Activated T-cell treated with anti-CD3 and anti-CD28 coated beads, Interleukin-2, amount 50 U/mL, for 72 hours (primary cell): ENCODE results near the gene GRAMD1B. TPM values are rescaled to one million over a fixed set of nuclear protein-coding genes. Genes with fewer than 3 reads are reported as not detected.
"Not testable (repeated sequence)": the region's sequence is repeated elsewhere in the genome, so short reads cannot be mapped to it uniquely, and the experiment has no call there.

ENCODE experiments used
- ATAC-seq, 2 donors: fragments of 150-1000 bp; cut with Tn5 transposase; replicated peaks in 1 of 2; 2 replicates each; pipeline ENCODE4 v1.10.0; 2021; ENCODE audit warnings: moderate library complexity in 2 of 2, mild to moderate bottlenecking in 1 of 2
- DNase-seq, 2 donors: peaks; one replicate each; pipeline ENCODE4 v3.0.0; 2021 to 2022; ENCODE audit warnings: mixed read lengths in 1 of 2
- H3K27ac Mint-ChIP-seq: one replicate; pipeline ENCODE4 v1.8.0; 2022; ENCODE audit warnings: mild to moderate bottlenecking, moderate library complexity, mixed read lengths
- H3K27me3 Mint-ChIP-seq: one replicate; pipeline ENCODE4 v1.8.0; 2022; ENCODE audit warnings: low read depth, mixed read lengths
- H3K36me3 Mint-ChIP-seq, 2 donors: one replicate each; pipeline ENCODE4 v1.8.0; 2022; ENCODE audit warnings: mixed read lengths in 2 of 2, mild to moderate bottlenecking in 1 of 2; ENCODE audit not compliant: insufficient read depth in 2 of 2
- H3K4me1 Mint-ChIP-seq: one replicate; pipeline ENCODE4 v1.8.0; 2022; ENCODE audit warnings: low read depth, mixed read lengths
- H3K4me3 Mint-ChIP-seq, 2 donors: one replicate each; pipeline ENCODE4 v1.8.0; 2022; ENCODE audit warnings: mild to moderate bottlenecking in 2 of 2, mixed read lengths in 2 of 2, moderate library complexity in 2 of 2
- H3K9me3 Mint-ChIP-seq, 2 donors: one replicate each; pipeline ENCODE4 v1.8.0; 2022; ENCODE audit warnings: mixed read lengths in 2 of 2
- total RNA-seq, 2 donors: library from RNA; stranded (reverse); gene quantifications; one replicate each; pipeline ENCODE4 v1.2.3, GENCODE V29; 2022

Gene GRAMD1B
- total RNA-seq, 2 donors from 2014 or later: 64.0 to 107 TPM

GRCh38 chr11:123517559-123518364 lies 87.7 kb downstream of the GRAMD1B start:
- Mint-ChIP-seq H3K27ac (no peak overlapping the region), H3K36me3 (peaks cover 0 to 7% of the 10 kb centered on the region in 2 donors), H3K4me1 (peaks cover 19% of the 10 kb centered on the region), H3K9me3 (no peaks in the 10 kb centered on the region), H3K27me3 (no peaks in the 10 kb centered on the region), H3K4me3 (peak overlapping the region; percentile 8 to 36)
- no peak for DNase-seq
- ATAC-seq: peak; percentile 37 to 55

GRCh38 chr11:123518496-123519054 lies 88.5 kb downstream of the GRAMD1B start:
- H3K4me3 Mint-ChIP-seq: no peak overlapping the region
- peaks cover 0 to 7% of the 10 kb centered on the region in 2 donors for H3K36me3 Mint-ChIP-seq
- no peaks in the 10 kb centered on the region for H3K9me3 Mint-ChIP-seq
- H3K4me1 Mint-ChIP-seq: peaks cover 19% of the 10 kb centered on the region
- ATAC-seq: no peak
- H3K27ac Mint-ChIP-seq: no peak overlapping the region
- DNase-seq: no peak
- no peaks in the 10 kb centered on the region for H3K27me3 Mint-ChIP-seq

GRCh38 chr11:123519055-123519796 lies 89.2 kb downstream of the GRAMD1B start:
- Mint-ChIP-seq H3K36me3 (peaks cover 0 to 5% of the 10 kb centered on the region in 2 donors), H3K4me1 (peaks cover 19% of the 10 kb centered on the region), H3K4me3 (no peak overlapping the region), H3K27ac (no peak overlapping the region), H3K27me3 (no peaks in the 10 kb centered on the region), H3K9me3 (no peaks in the 10 kb centered on the region)
- DNase-seq: no peak
- no peak for ATAC-seq

GRCh38 chr11:123519797-123520193 lies 89.7 kb downstream of the GRAMD1B start:
- Mint-ChIP-seq H3K4me1 (peaks cover 19% of the 10 kb centered on the region), H3K9me3 (no peaks in the 10 kb centered on the region), H3K4me3 (no peak overlapping the region), H3K36me3 (peaks cover 0 to 3% of the 10 kb centered on the region in 2 donors), H3K27me3 (no peaks in the 10 kb centered on the region), H3K27ac (no peak overlapping the region)
- ATAC-seq (no peak), DNase-seq (no peak)

GRCh38 chr11:123520476-123520875 lies 90.4 kb downstream of the GRAMD1B start:
- peaks cover 19% of the 10 kb centered on the region for H3K4me1 Mint-ChIP-seq
- not testable (repeated sequence) for H3K9me3 Mint-ChIP-seq, H3K36me3 Mint-ChIP-seq, H3K27ac Mint-ChIP-seq, H3K27me3 Mint-ChIP-seq, ATAC-seq, DNase-seq, H3K4me3 Mint-ChIP-seq

GRCh38 chr11:123521001-123521400 lies 90.9 kb downstream of the GRAMD1B start:
- peaks cover 19% of the 10 kb centered on the region for H3K4me1 Mint-ChIP-seq
- H3K27ac Mint-ChIP-seq: no peak overlapping the region
- no peaks in the 10 kb centered on the region for H3K9me3 Mint-ChIP-seq
- H3K36me3 Mint-ChIP-seq: no peaks in the 10 kb centered on the region
- no peak for ATAC-seq
- no peak for DNase-seq
- H3K4me3 Mint-ChIP-seq: no peak overlapping the region
- H3K27me3 Mint-ChIP-seq: no peaks in the 10 kb centered on the region

- no peak for ATAC-seq
- no peak for DNase-seq
- no peak overlapping the region for H3K4me3 Mint-ChIP-seq
- no peaks in the 10 kb centered on the region for H3K9me3 Mint-ChIP-seq
- peaks cover 17% of the 10 kb centered on the region for H3K4me1 Mint-ChIP-seq
- H3K27ac Mint-ChIP-seq: no peak overlapping the region
- H3K27me3 Mint-ChIP-seq: no peaks in the 10 kb centered on the region
- no peaks in the 10 kb centered on the region for H3K36me3 Mint-ChIP-seq
These were observed 91.9 kb downstream of the GRAMD1B start for GRCh38 chr11:123521930-123522329.

- Mint-ChIP-seq H3K4me1 (peaks cover under 1% of the 10 kb centered on the region), H3K27ac (no peak overlapping the region), H3K36me3 (no peaks in the 10 kb centered on the region), H3K27me3 (no peaks in the 10 kb centered on the region), H3K4me3 (no peak overlapping the region), H3K9me3 (no peaks in the 10 kb centered on the region)
- ATAC-seq: no peak
- DNase-seq: no peak
These were observed 93.5 kb downstream of the GRAMD1B start for GRCh38 chr11:123523539-123523938.

- H3K9me3 Mint-ChIP-seq: no peaks in the 10 kb centered on the region
- H3K4me3 Mint-ChIP-seq: no peak overlapping the region
- no peak for DNase-seq
- no peaks in the 10 kb centered on the region for H3K36me3 Mint-ChIP-seq
- no peak for ATAC-seq
- no peaks in the 10 kb centered on the region for H3K27me3 Mint-ChIP-seq
- H3K4me1 Mint-ChIP-seq: no peaks in the 10 kb centered on the region
- no peak overlapping the region for H3K27ac Mint-ChIP-seq
These were observed 95.0 kb downstream of the GRAMD1B start for GRCh38 chr11:123525097-123525496.

- Mint-ChIP-seq H3K36me3 (no peaks in the 10 kb centered on the region), H3K4me1 (no peaks in the 10 kb centered on the region), H3K4me3 (no peak overlapping the region), H3K9me3 (no peaks in the 10 kb centered on the region), H3K27ac (no peak overlapping the region), H3K27me3 (no peaks in the 10 kb centered on the region)
- ATAC-seq (no peak), DNase-seq (no peak)
These were observed 95.4 kb downstream of the GRAMD1B start for GRCh38 chr11:123525511-123525918.

GRCh38 chr11:123526027-123526805 lies 96.1 kb downstream of the GRAMD1B start:
- Mint-ChIP-seq H3K27ac (no peak overlapping the region), H3K9me3 (no peaks in the 10 kb centered on the region), H3K27me3 (no peaks in the 10 kb centered on the region)

GRCh38 chr11:123526918-123527317 lies 96.8 kb downstream of the GRAMD1B start:
- H3K27ac Mint-ChIP-seq: no peak overlapping the region

More at GRCh38 chr11:123526027-123526805, 96.1 kb downstream of the GRAMD1B start:
- no peak overlapping the region for H3K4me3 Mint-ChIP-seq
- ATAC-seq: no peak
- H3K4me1 Mint-ChIP-seq: no peaks in the 10 kb centered on the region
- peaks cover 0 to 1% of the 10 kb centered on the region in 2 donors for H3K36me3 Mint-ChIP-seq
- DNase-seq: no peak

More at GRCh38 chr11:123526918-123527317, 96.8 kb downstream of the GRAMD1B start:
- Mint-ChIP-seq H3K36me3 (peaks cover 3 to 5% of the 10 kb centered on the region in 2 donors), H3K4me1 (no peaks in the 10 kb centered on the region), H3K27me3 (no peaks in the 10 kb centered on the region), H3K9me3 (no peaks in the 10 kb centered on the region), H3K4me3 (no peak overlapping the region)
- ATAC-seq: no peak
- DNase-seq: no peak
